ENCODE data around the gene GTPBP6.
A peak's percentile ranks its signal among the peaks of the same experiment; 100 is the strongest.

Gene GTPBP6

DNA sequence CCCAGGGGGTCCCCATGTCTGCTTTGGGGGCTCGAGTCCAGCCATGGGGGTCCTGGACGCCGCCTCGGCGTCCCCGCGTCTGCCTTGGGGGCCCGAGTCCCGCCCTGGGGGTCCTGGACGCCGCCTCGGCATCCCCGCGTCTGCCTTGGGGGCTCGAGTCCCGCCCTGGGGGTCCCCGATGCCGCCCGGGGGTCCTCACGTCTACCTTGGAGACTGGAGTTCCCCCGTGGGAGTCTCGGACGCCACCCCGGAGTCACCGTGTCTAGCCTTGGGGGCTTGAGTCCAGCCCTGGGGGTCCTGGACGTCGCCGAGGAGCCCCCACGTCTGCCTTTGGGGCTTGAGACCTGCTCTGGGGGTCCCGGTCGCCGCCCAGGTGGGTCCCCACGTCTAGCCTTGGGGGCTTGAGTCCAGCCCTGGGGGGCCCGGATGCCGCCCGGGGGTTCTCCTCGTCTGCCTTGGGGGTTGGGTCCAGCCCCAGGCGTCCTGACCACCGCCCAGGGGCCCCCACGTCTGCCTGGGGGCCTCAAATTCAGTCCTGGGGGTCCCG lies 1.1 kb upstream of the GTPBP6 start:
- H3K4me3 ChIP-seq (ENCODE audit: low read depth, low read length) = peak overlapping the region; percentile 88
- no peak for DNase-seq (ENCODE audit: low read depth)
- TF ChIP-seq, protein P1, sequence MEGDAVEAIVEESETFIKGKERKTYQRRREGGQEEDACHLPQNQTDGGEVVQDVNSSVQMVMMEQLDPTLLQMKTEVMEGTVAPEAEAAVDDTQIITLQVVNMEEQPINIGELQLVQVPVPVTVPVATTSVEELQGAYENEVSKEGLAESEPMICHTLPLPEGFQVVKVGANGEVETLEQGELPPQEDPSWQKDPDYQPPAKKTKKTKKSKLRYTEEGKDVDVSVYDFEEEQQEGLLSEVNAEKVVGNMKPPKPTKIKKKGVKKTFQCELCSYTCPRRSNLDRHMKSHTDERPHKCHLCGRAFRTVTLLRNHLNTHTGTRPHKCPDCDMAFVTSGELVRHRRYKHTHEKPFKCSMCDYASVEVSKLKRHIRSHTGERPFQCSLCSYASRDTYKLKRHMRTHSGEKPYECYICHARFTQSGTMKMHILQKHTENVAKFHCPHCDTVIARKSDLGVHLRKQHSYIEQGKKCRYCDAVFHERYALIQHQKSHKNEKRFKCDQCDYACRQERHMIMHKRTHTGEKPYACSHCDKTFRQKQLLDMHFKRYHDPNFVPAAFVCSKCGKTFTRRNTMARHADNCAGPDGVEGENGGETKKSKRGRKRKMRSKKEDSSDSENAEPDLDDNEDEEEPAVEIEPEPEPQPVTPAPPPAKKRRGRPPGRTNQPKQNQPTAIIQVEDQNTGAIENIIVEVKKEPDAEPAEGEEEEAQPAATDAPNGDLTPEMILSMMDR (IDR thresholded peaks at IDR 0.05; ENCODE audit: control insufficient read depth, extremely low read depth, insufficient read depth) = no peak

DNA sequence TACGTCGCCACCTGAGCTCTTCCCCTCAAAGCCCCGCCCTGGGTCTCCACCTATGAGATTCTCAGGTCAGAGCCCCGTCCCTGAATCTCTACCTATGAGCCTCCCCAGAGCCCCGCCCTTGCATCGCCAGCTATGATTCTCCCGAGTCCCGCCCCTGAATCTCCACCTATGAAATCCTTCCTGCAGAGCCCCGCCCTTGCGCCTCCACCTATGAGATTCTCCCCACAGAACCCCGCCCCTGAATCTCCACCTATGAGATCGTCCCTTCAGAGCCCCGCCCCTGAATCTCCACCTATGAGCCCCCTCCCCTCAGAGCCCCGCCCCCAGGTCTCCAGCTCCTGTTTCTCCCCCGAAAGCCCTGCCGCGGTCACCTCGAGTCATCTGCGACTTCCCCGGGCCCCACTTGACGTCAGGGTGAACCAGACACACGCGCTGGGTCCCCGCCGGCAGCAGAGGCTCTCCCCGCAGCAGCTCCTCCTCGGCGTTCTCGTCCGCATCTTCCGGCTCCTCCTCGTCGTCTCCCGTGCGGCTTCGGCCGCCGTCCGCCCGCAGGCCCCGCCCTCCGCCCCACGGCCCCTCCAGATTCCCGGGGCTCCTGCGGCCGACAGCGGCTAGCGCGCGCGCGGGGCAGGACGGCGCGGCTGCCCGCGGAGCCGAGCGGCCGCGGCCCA lies 393 bp downstream of the GTPBP6 start:
- DNase-seq (ENCODE audit: low read depth) = peak; percentile 99
- TF ChIP-seq, protein P1 (IDR thresholded peaks at IDR 0.05; ENCODE audit: control insufficient read depth, extremely low read depth, insufficient read depth) = no peak
- peak overlapping the region; percentile 69 for H3K4me3 ChIP-seq (ENCODE audit: low read depth, low read length)

DNA sequence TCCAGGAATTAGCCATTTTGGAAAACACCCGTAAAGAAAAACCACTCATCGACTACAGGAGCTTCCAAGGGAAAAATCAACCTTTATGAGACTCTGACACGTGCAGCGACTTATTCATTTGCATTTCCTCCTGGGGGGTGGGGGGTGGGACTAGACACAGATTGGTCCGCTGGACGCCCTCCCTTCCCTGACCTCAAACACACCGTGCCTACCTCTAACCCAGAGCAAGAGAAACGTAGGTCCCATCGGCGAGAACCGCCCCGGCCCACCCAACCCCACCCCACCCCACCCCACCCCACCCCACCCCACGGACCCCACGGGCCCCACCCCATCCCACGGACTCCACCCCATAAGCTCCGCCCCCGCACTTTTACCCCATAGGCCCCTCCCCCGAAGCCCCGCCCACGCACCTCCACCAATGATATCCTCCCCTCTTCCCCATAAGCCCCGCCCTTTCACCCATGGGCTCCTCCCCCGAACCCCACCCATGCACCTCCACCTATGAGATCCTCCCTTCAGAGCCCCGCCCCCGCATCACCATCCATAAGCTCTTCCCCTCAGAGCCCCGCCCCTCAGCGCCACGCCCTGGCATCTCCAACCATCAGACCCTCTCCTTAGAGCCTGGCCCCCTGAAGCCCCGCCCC lies 1.1 kb downstream of the GTPBP6 start:
- DNase-seq (ENCODE audit: low read depth) = no peak
- TF ChIP-seq, protein P1 (IDR thresholded peaks at IDR 0.05; ENCODE audit: control insufficient read depth, extremely low read depth, insufficient read depth) = no peak
- H3K4me3 ChIP-seq (ENCODE audit: low read depth, low read length) = no peak overlapping the region

DNA sequence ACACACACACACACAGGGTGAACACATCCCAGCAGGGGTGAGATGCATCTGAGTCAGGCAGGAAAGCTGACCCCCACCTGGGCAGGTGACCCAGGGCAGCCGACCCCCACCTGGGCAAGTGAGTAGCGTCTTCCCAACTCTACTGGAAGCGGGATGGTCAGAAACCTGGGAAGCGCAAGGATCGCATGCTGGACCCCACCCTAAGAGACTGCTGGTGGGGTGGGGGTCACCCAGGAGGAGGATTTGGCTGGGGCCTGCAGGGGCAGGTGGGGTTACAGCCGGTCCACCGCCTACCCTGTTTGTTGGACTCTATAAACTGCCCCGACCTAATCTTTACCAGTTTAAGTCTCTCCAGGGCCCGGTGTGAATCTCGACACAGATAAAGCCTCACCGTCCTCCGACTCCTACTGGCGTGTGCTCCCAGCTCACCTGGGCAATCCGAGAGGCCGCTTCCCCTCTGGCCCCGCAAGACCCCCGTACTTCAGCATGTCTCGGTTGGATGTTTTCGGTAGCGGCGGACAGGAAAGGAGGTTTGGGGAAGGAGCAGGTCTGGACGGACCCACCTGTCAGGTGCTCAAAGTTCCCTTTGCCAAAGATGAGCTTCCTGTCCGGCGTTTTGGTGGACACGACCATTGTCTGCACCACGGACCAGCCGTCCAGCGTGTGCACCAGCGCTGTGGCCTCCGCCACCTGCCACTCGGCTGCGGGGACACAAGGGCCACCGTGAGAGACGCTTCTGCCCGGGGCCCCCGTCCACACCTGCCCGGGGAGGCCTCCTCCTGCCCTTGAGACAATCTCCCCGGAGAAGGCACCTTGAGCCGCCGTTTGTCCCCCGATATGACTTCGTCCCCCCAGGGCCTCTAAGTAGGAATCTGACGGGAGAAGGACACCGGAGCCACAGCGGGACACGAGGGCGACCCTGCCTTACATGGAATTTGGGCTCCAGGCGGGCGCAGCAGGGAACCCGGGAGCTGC lies 2.0 kb downstream of the GTPBP6 start:
- no peak for DNase-seq (ENCODE audit: low read depth)
- H3K4me3 ChIP-seq (ENCODE audit: low read depth, low read length) = no peak overlapping the region
- TF ChIP-seq, protein P1 (IDR thresholded peaks at IDR 0.05; ENCODE audit: control insufficient read depth, extremely low read depth, insufficient read depth) = no peak

DNA sequence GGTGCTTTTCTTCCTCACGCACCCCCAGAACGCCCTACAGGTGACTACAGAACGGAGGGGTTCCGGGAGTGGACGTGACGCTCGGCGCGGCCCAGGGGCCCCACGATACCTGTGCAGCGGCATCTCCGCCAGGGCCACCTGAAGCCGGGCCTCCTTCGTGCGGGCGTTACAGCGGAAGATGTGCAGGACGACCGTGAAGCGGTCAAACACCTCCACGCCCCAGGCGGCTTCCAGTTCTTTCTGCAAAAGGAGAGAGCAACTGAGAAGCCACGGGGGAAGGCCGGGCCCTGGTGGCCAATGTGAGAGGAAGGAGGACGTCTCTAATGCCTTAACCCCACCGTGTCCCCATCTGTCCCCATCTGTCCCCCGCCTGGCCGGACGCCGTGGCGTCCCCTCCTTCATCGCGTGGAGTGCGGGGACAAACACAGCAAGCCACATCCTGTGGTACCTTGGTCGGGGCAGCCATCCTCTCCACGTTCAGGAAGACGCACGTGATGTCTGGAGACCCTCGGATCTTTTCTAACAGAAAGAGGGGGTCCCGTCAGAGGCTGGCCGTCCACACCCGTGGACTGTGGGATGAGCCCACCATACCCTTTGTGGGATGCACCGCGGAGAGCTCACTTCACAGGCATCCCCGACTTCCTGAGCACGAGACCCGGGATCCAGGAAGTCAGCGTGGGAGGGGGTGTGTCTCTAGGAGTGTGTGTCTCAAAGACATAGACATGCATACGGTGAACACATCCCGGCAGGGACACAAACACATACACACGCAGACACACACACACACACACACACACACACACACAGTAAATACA lies 3.6 kb downstream of the GTPBP6 start:
- DNase-seq (ENCODE audit: low read depth) = no peak
- TF ChIP-seq, protein P1 (IDR thresholded peaks at IDR 0.05; ENCODE audit: control insufficient read depth, extremely low read depth, insufficient read depth) = no peak

DNA sequence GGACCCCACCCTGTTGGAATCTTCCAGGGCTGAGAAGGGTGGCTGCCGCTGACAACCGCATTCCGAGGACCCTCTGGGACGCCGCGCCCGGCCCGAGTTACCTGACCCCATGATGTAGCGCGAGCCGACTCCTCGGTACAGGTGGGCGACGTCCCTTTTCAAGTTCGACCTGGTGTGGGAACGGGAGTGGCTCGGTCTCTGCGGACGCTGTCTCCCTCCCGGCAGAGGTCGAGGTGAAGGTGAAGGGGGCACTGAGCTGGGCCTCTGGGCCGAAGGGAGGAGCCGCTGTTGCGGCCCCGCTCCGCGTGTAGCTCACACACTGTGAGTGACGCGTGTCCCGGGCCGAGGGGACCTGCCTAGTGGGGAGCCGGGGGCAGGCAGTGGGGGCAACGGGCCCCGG lies 4.5 kb downstream of the GTPBP6 start:
- DNase-seq (ENCODE audit: low read depth) = no peak
- H3K4me3 ChIP-seq (ENCODE audit: low read depth, low read length) = no peak overlapping the region
- TF ChIP-seq, protein P1 (IDR thresholded peaks at IDR 0.05; ENCODE audit: control insufficient read depth, extremely low read depth, insufficient read depth) = no peak

More for the DNA sequence above, 3.6 kb downstream of the GTPBP6 start:
- no peak overlapping the region for H3K4me3 ChIP-seq (ENCODE audit: low read depth, low read length)

Measured in LNCaP clone FGC (cell line).